Colonic mucosa (tissue), 4 donors: ENCODE data around the gene SIPA1L3. TPM values are rescaled to one million over a fixed set of nuclear protein-coding genes. Genes with fewer than 3 reads are reported as not detected.

Experiments
- DNase-seq: peaks from one replicate; pipeline ENCODE4 v3.0.0-alpha.2; 2020
- H3K27ac ChIP-seq: fragments of 200-600 bp; one replicate; pipeline ENCODE4 v1.8.0; 2021
- H3K27me3 ChIP-seq: fragments of 200-600 bp; one replicate; pipeline ENCODE4 v1.8.0; 2021
- H3K36me3 ChIP-seq: fragments of 200-600 bp; one replicate; pipeline ENCODE4 v1.8.0; 2021
- H3K4me1 ChIP-seq: fragments of 200-600 bp; one replicate; pipeline ENCODE4 v1.8.0; 2021; ENCODE audit warnings: mild to moderate bottlenecking
- H3K4me3 ChIP-seq: fragments of 200-600 bp; one replicate; pipeline ENCODE4 v1.8.0; 2021
- H3K9ac ChIP-seq, 2 donors: one replicate each; pipeline ENCODE4 v1.7.0; 2013; ENCODE audit warnings: control low read depth in 2 of 2, low read depth in 2 of 2, low read length in 2 of 2
- H3K9me3 ChIP-seq: fragments of 200-600 bp; one replicate; pipeline ENCODE4 v1.8.0; 2021
- CTCF ChIP-seq: fragments of 200-600 bp; IDR thresholded peaks from one replicate; pipeline ENCODE4 v1.8.0; 2022; ENCODE audit warnings: antibody characterized with exemption, mild to moderate bottlenecking
- intact Hi-C: fragments of 100-400 bp; cut with DNase I; formaldehyde crosslinking; loops from one replicate; pipeline ENCODE4 v1.14.1; 2022
- total RNA-seq, 2 donors: library from RNA; stranded (reverse); fragmentation: NEBNext Ultra II Directional in 1 of 2; extraction: Animal tissue kit (Norgen Biotek cat#: 25700) in 1 of 2; gene quantifications; one replicate each; pipeline ENCODE4 v1.2.1, GENCODE V29; 2021
- donor health status: healthy.
- donor health status: DM: no; HTN: no; CAD: no.
- donor health status: DM: no; HTN: no; CAD: no.

The SIPA1L3 gene
- total RNA-seq, 2 donors from 2014 or later, result 98.6 to 113 TPM

DNA sequence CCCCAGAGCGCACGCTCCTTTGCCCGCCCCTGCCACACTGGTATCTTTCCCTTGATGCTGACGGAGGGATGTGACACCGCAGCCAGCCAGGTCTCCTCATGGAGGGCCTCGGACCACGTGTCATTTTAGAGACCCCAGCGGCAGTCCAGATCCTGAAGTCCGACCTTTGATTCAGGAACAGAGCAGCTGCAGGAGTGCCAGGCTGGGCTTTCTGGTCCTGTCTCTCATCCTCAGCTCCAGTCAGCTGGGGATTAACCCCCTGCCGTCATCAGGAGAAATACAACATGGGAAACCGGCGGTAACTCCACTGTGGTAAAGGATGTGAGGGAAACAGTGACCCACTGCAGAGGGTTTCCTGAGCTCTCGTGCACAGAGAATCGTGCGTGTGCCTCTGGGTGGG lies 140.6 kb downstream of the SIPA1L3 start:
- DNase-seq, result no peak
- Histone ChIP-seq H3K4me3 (no peak overlapping the region), H3K27ac (peak overlapping the region; percentile 47), H3K36me3 (no peaks in the 10 kb centered on the region), H3K4me1 (no peaks in the 10 kb centered on the region), H3K27me3 (no peaks in the 10 kb centered on the region), H3K9me3 (no peaks in the 10 kb centered on the region), H3K9ac (peak overlapping the region in 1 of 2 donors; percentile 8)
- intact Hi-C loops, result no loop called here
- no peak for TF ChIP-seq CTCF

DNA sequence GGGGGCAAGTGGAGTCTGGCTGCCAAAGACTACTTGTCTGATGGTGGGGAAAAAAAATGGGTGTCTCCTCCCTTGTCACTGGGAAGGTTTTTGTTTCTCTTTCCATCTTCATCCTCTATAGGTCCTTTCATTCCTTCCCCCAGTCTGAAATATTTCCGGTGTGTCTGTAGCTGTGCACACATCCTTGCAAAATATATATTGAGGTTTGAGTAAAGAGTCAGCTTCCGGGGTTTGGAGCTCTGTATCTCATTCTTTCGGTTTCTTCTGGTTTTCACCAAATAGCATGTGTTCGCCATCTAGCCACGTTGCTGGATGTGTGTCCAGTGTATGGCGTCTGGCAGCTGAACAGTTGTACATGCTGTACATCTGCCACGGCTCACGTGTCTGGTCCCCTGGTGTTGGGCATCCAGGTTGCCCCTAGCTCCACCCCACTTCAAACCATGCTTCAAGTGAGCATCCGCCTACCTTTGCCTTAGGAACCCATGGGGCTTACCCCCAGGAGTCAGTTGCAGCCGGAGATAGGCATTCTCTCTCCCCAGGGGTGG lies 142.2 kb downstream of the SIPA1L3 start:
- Histone ChIP-seq H3K27ac (peak overlapping the region; percentile 47), H3K36me3 (no peaks in the 10 kb centered on the region), H3K9ac (no peak overlapping the region), H3K4me1 (no peaks in the 10 kb centered on the region), H3K27me3 (no peaks in the 10 kb centered on the region), H3K9me3 (no peaks in the 10 kb centered on the region), H3K4me3 (no peak overlapping the region)
- no peak for DNase-seq
- intact Hi-C loops, result no loop called here
- TF ChIP-seq CTCF, result no peak

DNA sequence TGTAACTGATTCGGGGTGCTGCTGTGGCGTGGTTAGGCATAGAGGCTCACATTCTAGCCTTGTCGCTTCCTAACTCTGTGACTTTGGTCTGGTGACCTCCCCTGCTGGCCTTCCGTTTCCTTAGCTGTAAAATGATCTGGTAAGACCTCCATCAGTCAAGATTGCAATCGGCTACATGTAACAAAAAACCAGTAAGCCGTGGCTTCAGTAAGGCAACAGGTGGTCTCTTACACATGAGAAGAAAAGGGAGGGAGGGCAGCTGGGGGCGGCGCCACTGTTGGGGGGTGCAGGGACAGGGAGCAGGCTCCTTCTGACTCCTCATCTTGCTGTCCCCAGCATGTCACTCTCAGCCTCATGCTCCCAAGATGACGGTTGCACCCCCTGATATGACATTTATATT lies 148.0 kb downstream of the SIPA1L3 start:
- Histone ChIP-seq H3K27ac (no peak overlapping the region), H3K9me3 (no peaks in the 10 kb centered on the region), H3K36me3 (no peaks in the 10 kb centered on the region), H3K9ac (no peak overlapping the region), H3K27me3 (no peaks in the 10 kb centered on the region), H3K4me3 (no peak overlapping the region), H3K4me1 (no peaks in the 10 kb centered on the region)
- intact Hi-C loops, result no loop called here
- no peak for DNase-seq
- no peak for TF ChIP-seq CTCF

DNA sequence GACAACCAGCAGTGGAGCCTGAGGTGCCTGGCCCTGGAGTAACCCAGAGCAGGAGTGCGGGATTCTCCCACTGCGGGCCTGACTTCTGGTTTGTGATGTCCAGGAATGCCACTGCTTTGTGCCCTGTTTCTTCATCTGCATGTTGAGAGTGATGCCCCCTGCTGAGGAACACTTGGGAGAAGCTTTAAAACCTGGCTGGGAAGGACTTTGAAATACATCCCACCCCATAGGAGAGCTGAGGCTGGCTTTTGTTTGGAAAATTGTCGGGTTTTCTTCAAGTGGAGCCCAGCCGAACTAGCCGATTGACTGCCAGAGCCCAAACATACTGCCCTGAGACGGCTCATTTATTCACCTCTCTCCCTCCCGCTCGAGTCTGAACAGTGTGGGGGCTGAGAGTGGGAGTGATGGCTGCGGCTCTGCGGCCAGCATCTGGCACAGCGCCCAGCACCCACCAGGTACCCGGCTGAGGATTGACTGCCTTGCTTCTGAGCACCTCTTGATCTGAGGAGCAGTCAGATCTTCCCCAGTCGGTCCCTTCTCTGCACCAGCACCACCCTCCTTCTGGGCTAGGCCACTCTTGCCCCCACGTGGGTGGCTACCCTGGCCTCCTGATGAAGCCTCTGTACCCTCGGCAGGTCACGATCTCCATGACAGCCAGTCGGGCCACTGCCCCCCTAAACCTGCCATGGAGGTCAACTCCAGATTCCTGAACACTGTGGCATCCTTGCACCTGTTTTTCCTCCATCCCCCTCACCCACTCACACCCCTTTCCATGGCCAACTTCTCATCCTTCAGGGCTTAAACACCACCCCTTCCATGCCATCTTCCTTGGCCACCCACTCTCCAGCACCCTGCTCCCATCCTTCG lies 148.9 kb downstream of the SIPA1L3 start:
- intact Hi-C loops, result no loop called here
- no peak overlapping the region for H3K9ac ChIP-seq
- H3K27me3 ChIP-seq, result no peaks in the 10 kb centered on the region
- no peaks in the 10 kb centered on the region for H3K36me3 ChIP-seq
- no peak overlapping the region for H3K4me3 ChIP-seq
- DNase-seq, result no peak
- no peak overlapping the region for H3K27ac ChIP-seq
- no peak for TF ChIP-seq CTCF
- H3K4me1 ChIP-seq, result no peaks in the 10 kb centered on the region
- no peaks in the 10 kb centered on the region for H3K9me3 ChIP-seq

DNA sequence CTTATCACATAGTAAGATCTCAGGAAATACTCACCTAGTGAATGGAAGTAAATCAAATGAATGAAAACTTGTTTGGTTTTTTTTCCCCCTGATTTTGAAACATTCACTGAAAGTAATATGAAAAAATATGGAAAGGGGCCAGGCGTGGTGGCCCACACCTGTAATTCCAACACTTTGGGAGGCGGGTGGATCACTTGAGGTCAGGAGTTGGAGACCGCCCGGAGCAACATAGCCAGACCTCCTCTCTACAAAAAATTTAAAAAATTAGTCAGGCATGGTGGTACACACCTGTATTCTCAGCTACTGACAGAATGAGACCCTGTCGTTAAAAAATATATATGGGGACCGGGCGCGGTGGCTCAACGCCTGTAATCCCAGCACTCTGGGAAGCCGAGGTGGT lies 149.6 kb downstream of the SIPA1L3 start:
- no peak for DNase-seq
- no peak overlapping the region for H3K9ac ChIP-seq
- H3K4me1 ChIP-seq, result no peaks in the 10 kb centered on the region
- H3K36me3 ChIP-seq, result no peaks in the 10 kb centered on the region
- no peaks in the 10 kb centered on the region for H3K9me3 ChIP-seq
- intact Hi-C loops, result no loop called here
- no peak overlapping the region for H3K27ac ChIP-seq
- H3K4me3 ChIP-seq, result no peak overlapping the region
- no peak for TF ChIP-seq CTCF
- no peaks in the 10 kb centered on the region for H3K27me3 ChIP-seq
